OCI-LY1 (cell line): ENCODE results near the gene SIRPA.

Experiments used
- H2AFZ ChIP-seq: fragments of 200-600 bp; sonication (generic), shearing (Covaris generic); 2 replicates; pipeline ENCODE4 v1.6.0; 2014; ENCODE audit warnings: antibody characterized with exemption, mild to moderate bottlenecking, low read length
- H3F3A ChIP-seq: fragments of 200-600 bp; sonication (generic), shearing (Covaris generic); 2 replicates; pipeline ENCODE4 v1.6.0; 2014; ENCODE audit warnings: mild to moderate bottlenecking, antibody characterized with exemption, low read length, moderate library complexity; ENCODE audit not compliant: insufficient read depth
- H3K27ac ChIP-seq: fragments of 200-600 bp; sonication (generic); 2 replicates; pipeline ENCODE4 v1.5.1; 2014; ENCODE audit warnings: low read length, mixed run types, mild to moderate bottlenecking, low read depth; ENCODE audit not compliant: poor library complexity, severe bottlenecking
- H3K27me3 ChIP-seq: fragments of 200-600 bp; sonication (generic); 2 replicates; pipeline ENCODE4 v1.6.0; 2014; ENCODE audit warnings: antibody characterized with exemption, mild to moderate bottlenecking, low read length, moderate library complexity; ENCODE audit not compliant: insufficient read depth
- H3K36me3 ChIP-seq: fragments of 200-600 bp; sonication (generic); 2 replicates; pipeline ENCODE4 v1.6.1; 2014; ENCODE audit warnings: mild to moderate bottlenecking, antibody characterized with exemption, low read length, moderate library complexity, mixed read lengths; ENCODE audit not compliant: insufficient read depth
- H3K4me1 ChIP-seq: fragments of 200-600 bp; sonication (generic); 2 replicates; pipeline ENCODE4 v1.5.1; 2014; ENCODE audit warnings: mild to moderate bottlenecking, low read length, moderate library complexity; ENCODE audit not compliant: insufficient read depth, severe bottlenecking
- H3K4me2 ChIP-seq: fragments of 200-600 bp; sonication (generic), shearing (Covaris generic); 2 replicates; pipeline ENCODE4 v1.6.1; 2014; ENCODE audit warnings: low read length
- H3K4me3 ChIP-seq: fragments of 200-600 bp; sonication (generic); 2 replicates; pipeline ENCODE4 v1.5.1; 2014; ENCODE audit warnings: low read length, low read depth, mild to moderate bottlenecking, mixed read lengths; ENCODE audit not compliant: poor library complexity, severe bottlenecking
- H3K79me2 ChIP-seq: fragments of 200-600 bp; shearing (Covaris generic); 2 replicates; pipeline ENCODE4 v1.6.1; 2016; ENCODE audit warnings: mixed run types, low read length, mixed read lengths; ENCODE audit not compliant: insufficient read depth
- H3K9ac ChIP-seq: fragments of 200-600 bp; sonication (generic), shearing (Covaris generic); 2 replicates; pipeline ENCODE4 v1.6.1; 2014; ENCODE audit warnings: mild to moderate bottlenecking, low read length, mixed read lengths
- H3K9me2 ChIP-seq: fragments of 200-600 bp; sonication (generic), shearing (Covaris generic); 2 replicates; pipeline ENCODE4 v1.6.1; 2014; ENCODE audit warnings: low read depth, mild to moderate bottlenecking, low read length, mixed read lengths
- H3K9me3 ChIP-seq: fragments of 200-600 bp; shearing (Covaris generic); 2 replicates; pipeline ENCODE4 v1.6.1; 2014; ENCODE audit warnings: low read length, mixed read lengths
- H4K20me1 ChIP-seq: fragments of 200-600 bp; sonication (generic), shearing (Covaris generic); 2 replicates; pipeline ENCODE4 v1.6.0; 2016; ENCODE audit warnings: mild to moderate bottlenecking, low read length; ENCODE audit not compliant: insufficient read depth
- CTCF ChIP-seq: fragments of 200-600 bp; sonication (generic), shearing (Covaris generic); IDR thresholded peaks from 2 replicates; pipeline ENCODE4 v1.5.1; 2017; ENCODE audit warnings: mild to moderate bottlenecking, antibody characterized with exemption, low read length, moderate library complexity, mixed read lengths
- EZH2 ChIP-seq: fragments of 200-600 bp; sonication (generic), shearing (Covaris generic); IDR thresholded peaks from 2 replicates; pipeline ENCODE4 v1.8.0; 2017; ENCODE audit warnings: borderline replicate concordance, mixed run types, mild to moderate bottlenecking, antibody characterized with exemption, low read length, moderate library complexity, mixed read lengths

The SIRPA gene

GRCh38 chr20:1892119-1892385, 3.2 kb upstream of the SIRPA start:
- no peaks in the 10 kb centered on the region for H4K20me1 ChIP-seq
- H3K4me1 ChIP-seq = no peaks in the 10 kb centered on the region
- peaks cover 5% of the 10 kb centered on the region; the same call in 1 of the 2 replicates for H3K27me3 ChIP-seq
- H3K27ac ChIP-seq = no peak overlapping the region
- no peak overlapping the region for H3K4me2 ChIP-seq
- H3F3A ChIP-seq = no peaks in the 10 kb centered on the region
- no peak overlapping the region for H3K4me3 ChIP-seq
- no peaks in the 10 kb centered on the region for H3K9me3 ChIP-seq
- H3K9me2 ChIP-seq = no peaks in the 10 kb centered on the region
- no peak overlapping the region for H3K9ac ChIP-seq
- TF ChIP-seq EZH2 = no peak
- TF ChIP-seq CTCF = no peak
- H2AFZ ChIP-seq = no peak overlapping the region
- no peaks in the 10 kb centered on the region for H3K79me2 ChIP-seq
- H3K36me3 ChIP-seq = no peaks in the 10 kb centered on the region

- H3F3A ChIP-seq = no peaks in the 10 kb centered on the region
- H3K4me1 ChIP-seq = peaks cover 10% of the 10 kb centered on the region
- no peaks in the 10 kb centered on the region for H3K36me3 ChIP-seq
- TF ChIP-seq EZH2 (no peak), CTCF (no peak)
- no peaks in the 10 kb centered on the region for H3K79me2 ChIP-seq
- H2AFZ ChIP-seq = no peak overlapping the region
- H3K9me2 ChIP-seq = no peaks in the 10 kb centered on the region
- no peaks in the 10 kb centered on the region for H4K20me1 ChIP-seq
- no peaks in the 10 kb centered on the region; the same call in 1 of the 2 replicates for H3K27me3 ChIP-seq
- no peak overlapping the region for H3K4me2 ChIP-seq
- no peak overlapping the region for H3K27ac ChIP-seq
- no peak overlapping the region for H3K9ac ChIP-seq
- no peaks in the 10 kb centered on the region for H3K9me3 ChIP-seq
- no peak overlapping the region for H3K4me3 ChIP-seq
Observed at GRCh38 chr20:1893721-1894470, 1.3 kb upstream of the SIRPA start.

- Histone ChIP-seq H3K9me3 (no peaks in the 10 kb centered on the region), H3K27ac (no peak overlapping the region), H3K9ac (no peak overlapping the region), H3K9me2 (no peaks in the 10 kb centered on the region), H3F3A (no peaks in the 10 kb centered on the region), H3K79me2 (no peaks in the 10 kb centered on the region), H3K36me3 (no peaks in the 10 kb centered on the region), H2AFZ (no peak overlapping the region), H4K20me1 (no peaks in the 10 kb centered on the region), H3K4me2 (no peak overlapping the region), H3K4me3 (no peak overlapping the region), H3K27me3 (no peaks in the 10 kb centered on the region; the same call in 1 of the 2 replicates), H3K4me1 (peaks cover 10% of the 10 kb centered on the region)
- TF ChIP-seq CTCF = no peak
- no peak for TF ChIP-seq EZH2
Observed at GRCh38 chr20:1894471-1894950, 696 bp upstream of the SIRPA start.
